GM23338 (cell line): ENCODE data around the gene DGKH. TPM values are rescaled to one million over a fixed set of nuclear protein-coding genes. Genes with fewer than 3 reads are reported as not detected.
A peak's percentile ranks its signal among the peaks of the same experiment; 100 is the strongest.

Experiments used
- ATAC-seq: fragments of 200-7000 bp; cut with Tn5 transposase; 3 replicates; pipeline ENCODE4 v1.9.1; 2020
- DNase-seq: peaks from one replicate; pipeline ENCODE4 v3.0.0-alpha.2; 2015; ENCODE audit warnings: low spot score
- H2AFZ ChIP-seq: fragments of 200-600 bp; sonication (generic); 2 replicates; pipeline ENCODE4 v1.8.0; 2016; ENCODE audit warnings: antibody characterized with exemption, mild to moderate bottlenecking, moderate library complexity
- H3F3A ChIP-seq: fragments of 200-600 bp; sonication (generic); replicated peaks from 2 replicates; pipeline ENCODE4 v1.8.0; 2017; ENCODE audit warnings: antibody characterized with exemption, mixed run types, low read depth
- H3K27ac ChIP-seq: fragments of 200-600 bp; sonication (generic); 2 replicates; pipeline ENCODE4 v1.6.1; 2016; ENCODE audit warnings: low read depth
- H3K27me3 ChIP-seq: fragments of 200-600 bp; sonication (generic); 2 replicates; pipeline ENCODE4 v1.8.0; 2016; ENCODE audit warnings: mild to moderate bottlenecking, mixed run types, moderate library complexity; ENCODE audit not compliant: insufficient read depth
- H3K36me3 ChIP-seq: fragments of 200-600 bp; sonication (generic); 2 replicates; pipeline ENCODE4 v1.8.0; 2016; ENCODE audit warnings: mild to moderate bottlenecking; ENCODE audit not compliant: insufficient read depth
- H3K4me1 ChIP-seq: fragments of 200-600 bp; sonication (generic); 2 replicates; pipeline ENCODE4 v1.8.0; 2016; ENCODE audit warnings: mild to moderate bottlenecking, moderate library complexity; ENCODE audit not compliant: insufficient read depth
- H3K4me2 ChIP-seq: fragments of 200-600 bp; sonication (generic); 2 replicates; pipeline ENCODE4 v1.7.1; 2017; ENCODE audit warnings: mixed run types
- H3K4me3 ChIP-seq: fragments of 200-600 bp; sonication (generic); 2 replicates; pipeline ENCODE4 v1.6.1; 2016; ENCODE audit warnings: mixed run types
- H3K79me2 ChIP-seq: fragments of 200-600 bp; sonication (generic); replicated peaks from 2 replicates; pipeline ENCODE4 v1.8.0; 2017; ENCODE audit warnings: mild to moderate bottlenecking; ENCODE audit not compliant: insufficient read depth
- H3K9me2 ChIP-seq: fragments of 200-600 bp; sonication (generic); 2 replicates; pipeline ENCODE4 v1.8.0; 2017; ENCODE audit not compliant: insufficient read depth
- H4K20me1 ChIP-seq: fragments of 200-600 bp; sonication (generic); replicated peaks from 2 replicates; pipeline ENCODE4 v1.8.0; 2017; ENCODE audit warnings: mild to moderate bottlenecking; ENCODE audit not compliant: insufficient read depth
- H3K27ac Mint-ChIP-seq: 2 replicates; pipeline ENCODE4 v1.8.0; 2020; ENCODE audit warnings: inconsistent platforms, mild to moderate bottlenecking, moderate library complexity, mixed read lengths
- H3K27me3 Mint-ChIP-seq: 3 replicates; pipeline ENCODE4 v1.8.0; 2022; ENCODE audit warnings: low read depth, mild to moderate bottlenecking, moderate library complexity, mixed read lengths, inconsistent platforms; ENCODE audit not compliant: insufficient read depth, poor library complexity
- H3K36me3 Mint-ChIP-seq: 3 replicates; pipeline ENCODE4 v1.8.0; 2021; ENCODE audit warnings: low read depth, mild to moderate bottlenecking, inconsistent platforms, moderate library complexity, mixed read lengths
- H3K4me1 Mint-ChIP-seq: 3 replicates; pipeline ENCODE4 v1.8.0; 2020; ENCODE audit warnings: mild to moderate bottlenecking, inconsistent platforms, mixed read lengths
- H3K4me3 Mint-ChIP-seq: 3 replicates; pipeline ENCODE4 v1.8.0; 2021; ENCODE audit warnings: moderate library complexity, mild to moderate bottlenecking, inconsistent platforms, mixed read lengths
- H3K9me3 Mint-ChIP-seq: 3 replicates; pipeline ENCODE4 v1.8.0; 2020; ENCODE audit warnings: moderate library complexity, mild to moderate bottlenecking, inconsistent platforms, mixed read lengths
- CREB1 ChIP-seq: fragments of 250-450 bp; sonication (Bioruptor Pico); IDR thresholded peaks from 2 replicates; pipeline ENCODE4 v1.5.0; 2020; ENCODE audit warnings: low read depth, mild to moderate bottlenecking, moderate library complexity
- EZH2 ChIP-seq: fragments of 200-600 bp; sonication (generic); IDR thresholded peaks from one replicate; pipeline ENCODE4 v1.8.0; 2017; ENCODE audit warnings: antibody characterized with exemption, mild to moderate bottlenecking, low read depth; ENCODE audit not compliant: unreplicated experiment
- JUNB ChIP-seq: IDR thresholded peaks from one replicate; pipeline ENCODE4 v1.6.1; 2016; ENCODE audit warnings: antibody characterized with exemption; ENCODE audit not compliant: unreplicated experiment
- POLR2AphosphoS5 ChIP-seq: IDR thresholded peaks from 2 replicates; pipeline ENCODE4 v1.6.1; 2016; ENCODE audit warnings: antibody characterized with exemption, low read depth
- ZNF114 ChIP-seq: fragments of 250-450 bp; sonication (Bioruptor Pico); IDR thresholded peaks from 2 replicates; pipeline ENCODE4 v1.5.0; 2020; ENCODE audit warnings: mild to moderate bottlenecking, moderate library complexity
- polyA plus RNA-seq: library from polyadenylated mRNA; unstranded; fragments of >200 nt; fragmentation: Nextera tagmentation; extraction: Ambion mirVana; gene quantifications from 2 replicates; pipeline ENCODE4 v1.2.1, GENCODE V29; 2016
- total RNA-seq: library from RNA; depleted of rRNA; stranded (reverse); fragments of >200 nt; shearing (Covaris generic); gene quantifications from 2 replicates; pipeline ENCODE4 v1.2.3, GENCODE V29; 2014
- TF ChIP-seq, protein P1 (sequence below): IDR thresholded peaks from one replicate; pipeline ENCODE4 v1.6.1; 2018; ENCODE audit warnings: antibody characterized with exemption; ENCODE audit not compliant: unreplicated experiment
- TF ChIP-seq, protein P2 (sequence below): IDR thresholded peaks from 2 replicates; pipeline ENCODE4 v1.6.1; 2016; ENCODE audit warnings: antibody characterized with exemption

DGKH gene
- total and polyA plus RNA-seq, 2 experiments from 2014 or later = 2.1 to 7.5 TPM

DNA sequence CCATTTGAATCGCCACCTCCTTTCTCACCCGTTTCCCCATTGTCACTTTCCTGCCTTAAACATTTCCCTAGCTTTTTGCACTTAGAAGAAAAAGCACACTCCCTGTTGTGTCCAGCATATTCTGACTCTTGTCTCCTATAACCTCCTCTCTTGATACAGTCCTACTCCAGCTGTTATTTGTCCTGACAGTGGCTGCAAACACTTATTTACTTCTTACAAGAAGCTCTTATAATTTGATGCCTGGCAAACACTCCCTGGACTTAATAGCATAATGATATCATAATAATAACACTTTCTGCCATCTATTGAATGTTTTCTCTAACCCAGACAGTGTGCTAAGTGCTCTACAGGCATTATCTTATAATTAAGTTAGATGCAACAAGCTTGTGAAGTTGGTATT lies 76.6 kb downstream of the DGKH start (continued):
- TF ChIP-seq, protein P1, sequence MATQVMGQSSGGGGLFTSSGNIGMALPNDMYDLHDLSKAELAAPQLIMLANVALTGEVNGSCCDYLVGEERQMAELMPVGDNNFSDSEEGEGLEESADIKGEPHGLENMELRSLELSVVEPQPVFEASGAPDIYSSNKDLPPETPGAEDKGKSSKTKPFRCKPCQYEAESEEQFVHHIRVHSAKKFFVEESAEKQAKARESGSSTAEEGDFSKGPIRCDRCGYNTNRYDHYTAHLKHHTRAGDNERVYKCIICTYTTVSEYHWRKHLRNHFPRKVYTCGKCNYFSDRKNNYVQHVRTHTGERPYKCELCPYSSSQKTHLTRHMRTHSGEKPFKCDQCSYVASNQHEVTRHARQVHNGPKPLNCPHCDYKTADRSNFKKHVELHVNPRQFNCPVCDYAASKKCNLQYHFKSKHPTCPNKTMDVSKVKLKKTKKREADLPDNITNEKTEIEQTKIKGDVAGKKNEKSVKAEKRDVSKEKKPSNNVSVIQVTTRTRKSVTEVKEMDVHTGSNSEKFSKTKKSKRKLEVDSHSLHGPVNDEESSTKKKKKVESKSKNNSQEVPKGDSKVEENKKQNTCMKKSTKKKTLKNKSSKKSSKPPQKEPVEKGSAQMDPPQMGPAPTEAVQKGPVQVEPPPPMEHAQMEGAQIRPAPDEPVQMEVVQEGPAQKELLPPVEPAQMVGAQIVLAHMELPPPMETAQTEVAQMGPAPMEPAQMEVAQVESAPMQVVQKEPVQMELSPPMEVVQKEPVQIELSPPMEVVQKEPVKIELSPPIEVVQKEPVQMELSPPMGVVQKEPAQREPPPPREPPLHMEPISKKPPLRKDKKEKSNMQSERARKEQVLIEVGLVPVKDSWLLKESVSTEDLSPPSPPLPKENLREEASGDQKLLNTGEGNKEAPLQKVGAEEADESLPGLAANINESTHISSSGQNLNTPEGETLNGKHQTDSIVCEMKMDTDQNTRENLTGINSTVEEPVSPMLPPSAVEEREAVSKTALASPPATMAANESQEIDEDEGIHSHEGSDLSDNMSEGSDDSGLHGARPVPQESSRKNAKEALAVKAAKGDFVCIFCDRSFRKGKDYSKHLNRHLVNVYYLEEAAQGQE = no peak
- TF ChIP-seq, protein P2, sequence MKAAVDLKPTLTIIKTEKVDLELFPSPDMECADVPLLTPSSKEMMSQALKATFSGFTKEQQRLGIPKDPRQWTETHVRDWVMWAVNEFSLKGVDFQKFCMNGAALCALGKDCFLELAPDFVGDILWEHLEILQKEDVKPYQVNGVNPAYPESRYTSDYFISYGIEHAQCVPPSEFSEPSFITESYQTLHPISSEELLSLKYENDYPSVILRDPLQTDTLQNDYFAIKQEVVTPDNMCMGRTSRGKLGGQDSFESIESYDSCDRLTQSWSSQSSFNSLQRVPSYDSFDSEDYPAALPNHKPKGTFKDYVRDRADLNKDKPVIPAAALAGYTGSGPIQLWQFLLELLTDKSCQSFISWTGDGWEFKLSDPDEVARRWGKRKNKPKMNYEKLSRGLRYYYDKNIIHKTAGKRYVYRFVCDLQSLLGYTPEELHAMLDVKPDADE = no peak
- no peak for TF ChIP-seq ZNF114 (CRISPR knock-in tag)
- TF ChIP-seq JUNB = no peak
- TF ChIP-seq EZH2 = no peak

DNA sequence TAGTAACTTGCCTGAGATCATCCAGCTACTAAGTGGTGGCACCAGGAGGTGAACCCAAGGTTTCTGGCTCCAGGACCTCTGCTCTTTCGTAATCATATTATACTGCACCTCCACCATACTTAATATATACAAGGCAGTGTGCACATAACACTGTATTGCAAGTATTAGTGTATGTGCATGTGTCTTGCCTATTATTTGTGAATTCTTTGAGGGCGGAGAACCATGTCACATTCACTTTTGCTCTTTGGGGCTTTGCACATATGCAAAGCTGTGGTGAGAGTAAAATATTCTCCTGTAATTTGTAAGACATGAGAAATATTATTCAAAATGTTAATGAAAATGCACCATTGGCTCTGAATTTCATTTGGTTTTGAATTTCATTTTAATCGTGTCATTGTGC lies 78.6 kb downstream of the DGKH start:
- no peaks in the 10 kb centered on the region for H3K9me2 ChIP-seq
- H3K4me3 ChIP-seq = no peak overlapping the region
- no peaks in the 10 kb centered on the region for H3K36me3 Mint-ChIP-seq

DNA sequence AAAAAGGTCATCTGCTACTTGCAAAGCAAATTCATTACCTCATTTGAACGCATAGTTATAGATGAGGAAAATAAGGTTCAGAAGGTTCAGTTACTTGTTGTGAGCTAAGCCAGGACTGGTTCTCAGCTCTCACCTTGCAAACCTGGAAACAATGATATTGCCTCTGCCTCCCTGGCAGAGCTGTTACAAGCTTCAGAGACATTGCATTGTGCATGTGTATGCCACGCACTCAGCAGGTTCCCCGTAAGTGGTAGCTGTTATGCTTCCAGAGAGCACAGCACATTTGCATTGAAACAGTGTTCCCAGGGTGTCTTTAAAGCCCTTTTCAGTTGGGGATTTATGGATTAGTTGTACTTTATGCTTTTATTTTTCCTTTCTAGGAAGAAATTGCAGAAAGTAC lies 80.6 kb downstream of the DGKH start:
- H3K9me2 ChIP-seq = no peaks in the 10 kb centered on the region
- H3K36me3 ChIP-seq = no peaks in the 10 kb centered on the region
- peaks cover 22% of the 10 kb centered on the region for H3K4me1 ChIP-seq
- Mint-ChIP-seq H3K9me3 (no peaks in the 10 kb centered on the region), H3K36me3 (no peaks in the 10 kb centered on the region), H3K27ac (no peak overlapping the region), H3K4me3 (no peak overlapping the region), H3K27me3 (no peaks in the 10 kb centered on the region), H3K4me1 (peaks cover 22% of the 10 kb centered on the region)
- no peaks in the 10 kb centered on the region for H3K27me3 ChIP-seq
- no peaks in the 10 kb centered on the region for H3F3A ChIP-seq
- ATAC-seq (peak; percentile 89), DNase-seq (peak; percentile 11)
- H3K4me2 ChIP-seq = peak overlapping the region; percentile 29
- no peak overlapping the region; the same call in 1 of the 2 replicates for H3K27ac ChIP-seq
- H4K20me1 ChIP-seq = no peaks in the 10 kb centered on the region
- H3K4me3 ChIP-seq = no peak overlapping the region
- H2AFZ ChIP-seq = no peak overlapping the region
- H3K79me2 ChIP-seq = no peaks in the 10 kb centered on the region
- TF ChIP-seq POLR2AphosphoS5 = no peak
- TF ChIP-seq EZH2 = no peak
- TF ChIP-seq ZNF114 (CRISPR knock-in tag) = no peak
- TF ChIP-seq CREB1 = no peak

More for the DNA sequence above, 78.6 kb downstream of the DGKH start:
- no peak overlapping the region for H3K27ac ChIP-seq
- H4K20me1 ChIP-seq = no peaks in the 10 kb centered on the region
- no peaks in the 10 kb centered on the region for H3K27me3 ChIP-seq
- no peaks in the 10 kb centered on the region for H3K79me2 ChIP-seq
- ATAC-seq (no peak), DNase-seq (no peak)
- no peak overlapping the region for H3K4me2 ChIP-seq
- Mint-ChIP-seq H3K9me3 (no peaks in the 10 kb centered on the region), H3K4me3 (no peak overlapping the region), H3K4me1 (peaks cover 22% of the 10 kb centered on the region), H3K27ac (no peak overlapping the region), H3K27me3 (no peaks in the 10 kb centered on the region)
- TF ChIP-seq, protein P2 = no peak
- TF ChIP-seq EZH2 (no peak), ZNF114 (CRISPR knock-in tag) (no peak), JUNB (no peak)
- no peaks in the 10 kb centered on the region for H3F3A ChIP-seq
- no peaks in the 10 kb centered on the region for H3K36me3 ChIP-seq
- H3K4me1 ChIP-seq = peaks cover 22% of the 10 kb centered on the region
- H2AFZ ChIP-seq = no peak overlapping the region
